ENCODE measurements around the gene MAP2K5. TPM values are rescaled to one million over a fixed set of nuclear protein-coding genes. Genes with fewer than 3 reads are reported as not detected.

MAP2K5 gene
- total RNA-seq, 4 donors from 2014 or later: 7.7 to 15.1 (median 12.0) TPM

GRCh38 chr15:67716171-67716570 is 173.7 kb downstream of the MAP2K5 start:
- Histone ChIP-seq H3K9me3 (no peaks in the 10 kb centered on the region), H3K4me1 (no peaks in the 10 kb centered on the region), H3K36me3 (peaks cover 0 to 6% of the 10 kb centered on the region in 2 donors), H3K4me3 (no peak overlapping the region), H3K27me3 (no peaks in the 10 kb centered on the region), H3K27ac (no peak overlapping the region)
- TF ChIP-seq, protein P1, sequence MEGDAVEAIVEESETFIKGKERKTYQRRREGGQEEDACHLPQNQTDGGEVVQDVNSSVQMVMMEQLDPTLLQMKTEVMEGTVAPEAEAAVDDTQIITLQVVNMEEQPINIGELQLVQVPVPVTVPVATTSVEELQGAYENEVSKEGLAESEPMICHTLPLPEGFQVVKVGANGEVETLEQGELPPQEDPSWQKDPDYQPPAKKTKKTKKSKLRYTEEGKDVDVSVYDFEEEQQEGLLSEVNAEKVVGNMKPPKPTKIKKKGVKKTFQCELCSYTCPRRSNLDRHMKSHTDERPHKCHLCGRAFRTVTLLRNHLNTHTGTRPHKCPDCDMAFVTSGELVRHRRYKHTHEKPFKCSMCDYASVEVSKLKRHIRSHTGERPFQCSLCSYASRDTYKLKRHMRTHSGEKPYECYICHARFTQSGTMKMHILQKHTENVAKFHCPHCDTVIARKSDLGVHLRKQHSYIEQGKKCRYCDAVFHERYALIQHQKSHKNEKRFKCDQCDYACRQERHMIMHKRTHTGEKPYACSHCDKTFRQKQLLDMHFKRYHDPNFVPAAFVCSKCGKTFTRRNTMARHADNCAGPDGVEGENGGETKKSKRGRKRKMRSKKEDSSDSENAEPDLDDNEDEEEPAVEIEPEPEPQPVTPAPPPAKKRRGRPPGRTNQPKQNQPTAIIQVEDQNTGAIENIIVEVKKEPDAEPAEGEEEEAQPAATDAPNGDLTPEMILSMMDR (IDR thresholded peaks at IDR 0.05): no peak
- no peak for TF ChIP-seq POLR2AphosphoS5 (IDR thresholded peaks at IDR 0.05)
- no peak for TF ChIP-seq EP300 (IDR thresholded peaks at IDR 0.05)
- TF ChIP-seq POLR2A (IDR thresholded peaks at IDR 0.05): no peak
- ATAC-seq: no peak
- WGBS, 2 donors (ENCODE audit: low coverage in 1 of 2): 90 to 94% methylated on average over 1 to 3 of the region's 4 CpGs

DNA sequence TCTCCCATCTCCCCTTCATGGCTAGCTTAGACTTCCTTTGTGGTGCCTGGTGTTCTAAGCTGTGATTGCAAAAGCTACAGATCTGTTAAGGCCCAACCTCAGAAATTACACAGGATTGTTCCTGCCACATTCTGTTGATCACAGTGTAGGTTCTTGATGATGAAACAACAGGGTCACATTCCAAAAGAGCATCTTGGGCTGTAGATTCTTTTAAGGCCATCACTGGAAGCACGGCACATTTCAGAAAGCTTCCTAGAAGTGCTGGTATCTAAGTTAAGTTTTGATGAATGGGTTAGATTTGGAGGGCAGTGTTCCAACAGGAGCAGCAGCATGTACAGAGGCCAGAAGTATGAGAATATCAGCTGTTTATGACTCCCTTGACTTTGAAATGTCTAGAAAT is 175.3 kb downstream of the MAP2K5 start:
- no peaks in the 10 kb centered on the region for H3K36me3 ChIP-seq
- no peaks in the 10 kb centered on the region for H3K4me1 ChIP-seq
- no peak overlapping the region for H3K4me3 ChIP-seq
- no peak for TF ChIP-seq POLR2A (IDR thresholded peaks at IDR 0.05)
- TF ChIP-seq EP300 (IDR thresholded peaks at IDR 0.05): no peak
- TF ChIP-seq, protein P1 (IDR thresholded peaks at IDR 0.05): no peak
- no peak for TF ChIP-seq POLR2AphosphoS5 (IDR thresholded peaks at IDR 0.05)
- no peaks in the 10 kb centered on the region for H3K27me3 ChIP-seq
- ATAC-seq: no peak
- WGBS, 2 donors (ENCODE audit: low coverage in 1 of 2): 100% methylated on average over 1 of the region's 1 CpG; no CpG with 5 or more reads in 1 of the 2 donors
- H3K9me3 ChIP-seq: no peaks in the 10 kb centered on the region
- H3K27ac ChIP-seq: no peak overlapping the region

- Histone ChIP-seq H3K36me3 (no peaks in the 10 kb centered on the region), H3K4me1 (no peaks in the 10 kb centered on the region), H3K27ac (no peak overlapping the region), H3K9me3 (no peaks in the 10 kb centered on the region), H3K4me3 (no peak overlapping the region), H3K27me3 (no peaks in the 10 kb centered on the region)
- WGBS, 2 donors (ENCODE audit: low coverage in 1 of 2): 71 to 100% methylated on average over 1 of the region's 1 CpG
- no peak for ATAC-seq
- TF ChIP-seq EP300 (IDR thresholded peaks at IDR 0.05): no peak
- TF ChIP-seq, protein P1 (IDR thresholded peaks at IDR 0.05): no peak
- TF ChIP-seq POLR2AphosphoS5 (IDR thresholded peaks at IDR 0.05): no peak
- TF ChIP-seq POLR2A (IDR thresholded peaks at IDR 0.05): no peak
These were observed 176.9 kb downstream of the MAP2K5 start for GRCh38 chr15:67719330-67719959.

- Histone ChIP-seq H3K27me3 (no peaks in the 10 kb centered on the region), H3K4me3 (no peak overlapping the region), H3K4me1 (no peaks in the 10 kb centered on the region), H3K27ac (no peak overlapping the region), H3K9me3 (no peaks in the 10 kb centered on the region), H3K36me3 (no peaks in the 10 kb centered on the region)
- ATAC-seq: no peak
- WGBS, 2 donors (ENCODE audit: low coverage in 1 of 2): 73 to 87% methylated on average over 8 of the region's 8 CpGs
- TF ChIP-seq EP300 (IDR thresholded peaks at IDR 0.05) (no peak), POLR2AphosphoS5 (IDR thresholded peaks at IDR 0.05) (no peak), POLR2A (IDR thresholded peaks at IDR 0.05) (no peak)
- TF ChIP-seq, protein P1 (IDR thresholded peaks at IDR 0.05): no peak
These were observed 178.2 kb downstream of the MAP2K5 start for GRCh38 chr15:67720556-67721175.
